Adipocyte (in vitro differentiated cells): Measurements from ENCODE around the gene KAT5.
"Not testable (repeated sequence)": the region's sequence is repeated elsewhere in the genome, so short reads cannot be mapped to it uniquely, and the experiment has no call there.

Experiments used
- DNase-seq: peaks from one replicate; pipeline ENCODE4 v3.0.0-alpha.2; 2015; ENCODE audit warnings: low read depth
- H3K27me3 ChIP-seq: replicated peaks from 2 replicates; pipeline ENCODE4 v1.7.0; 2013; ENCODE audit warnings: mild to moderate bottlenecking, low read length, moderate library complexity; ENCODE audit not compliant: control insufficient read depth, insufficient read depth
- H3K36me3 ChIP-seq: 2 replicates; pipeline ENCODE4 v1.7.0; 2013; ENCODE audit warnings: low read length, mild to moderate bottlenecking, moderate library complexity; ENCODE audit not compliant: control insufficient read depth, insufficient read depth, severe bottlenecking
- H3K4me1 ChIP-seq: 2 replicates; pipeline ENCODE4 v1.7.0; 2013; ENCODE audit warnings: mild to moderate bottlenecking, low read length, moderate library complexity; ENCODE audit not compliant: control insufficient read depth, insufficient read depth
- H3K4me3 ChIP-seq: 2 replicates; pipeline ENCODE4 v1.7.0; 2013; ENCODE audit warnings: mild to moderate bottlenecking, low read length, moderate library complexity
- H3K9ac ChIP-seq: 2 replicates; pipeline ENCODE4 v1.7.0; 2013; ENCODE audit warnings: mild to moderate bottlenecking, low read length, moderate library complexity
- H3K9me3 ChIP-seq: 2 replicates; pipeline ENCODE4 v1.7.0; 2013; ENCODE audit warnings: mild to moderate bottlenecking, low read length, moderate library complexity; ENCODE audit not compliant: control insufficient read depth

KAT5 gene

GRCh38 chr11:65745049-65745448 lies 33.0 kb downstream of the KAT5 start:
- no peak for DNase-seq
- Histone ChIP-seq H3K4me1 (no peaks in the 10 kb centered on the region), H3K36me3 (no peaks in the 10 kb centered on the region), H3K9me3 (no peaks in the 10 kb centered on the region), H3K4me3 (no peak overlapping the region), H3K27me3 (peaks cover 15% of the 10 kb centered on the region), H3K9ac (no peak overlapping the region)

DNA sequence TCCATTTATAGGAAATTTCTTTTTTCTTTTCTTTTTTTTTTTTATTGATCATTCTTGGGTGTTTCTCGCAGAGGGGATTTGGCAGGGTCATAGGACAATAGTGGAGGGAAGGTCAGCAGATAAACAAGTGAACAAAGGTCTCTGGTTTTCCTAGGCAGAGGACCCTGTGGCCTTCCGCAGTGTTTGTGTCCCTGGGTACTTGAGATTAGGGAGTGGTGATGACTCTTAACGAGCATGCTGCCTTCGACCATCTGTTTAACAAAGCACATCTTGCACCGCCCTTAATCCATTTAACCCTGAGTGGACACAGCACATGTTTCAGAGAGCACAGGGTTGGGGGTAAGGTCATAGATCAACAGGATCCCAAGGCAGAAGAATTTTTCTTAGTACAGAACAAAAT lies 50.1 kb downstream of the KAT5 start:
- H3K9me3 ChIP-seq, H3K27me3 ChIP-seq, H3K4me3 ChIP-seq, H3K9ac ChIP-seq, DNase-seq, H3K36me3 ChIP-seq, H3K4me1 ChIP-seq: not testable (repeated sequence)

DNA sequence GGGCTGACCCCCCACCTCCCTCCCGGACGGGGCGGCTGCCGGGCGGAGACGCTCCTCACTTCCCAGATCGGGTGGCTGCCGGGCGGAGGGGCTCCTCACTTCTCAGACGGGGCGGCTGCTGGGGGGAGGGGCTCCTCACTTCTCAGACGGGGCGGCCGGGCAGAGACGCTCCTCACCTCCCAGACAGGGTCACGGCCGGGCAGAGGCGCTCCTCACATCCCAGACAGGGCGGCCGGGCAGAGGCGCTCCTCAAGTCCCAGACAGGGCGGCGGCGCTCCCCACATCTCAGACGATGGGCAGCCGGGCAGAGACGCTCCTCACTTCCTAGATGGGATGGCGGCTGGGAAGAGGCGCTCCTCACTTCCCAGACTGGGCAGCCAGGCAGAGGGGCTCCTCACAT lies 50.8 kb downstream of the KAT5 start:
- not testable (repeated sequence) for H3K4me1 ChIP-seq, H3K9me3 ChIP-seq, H3K4me3 ChIP-seq, H3K9ac ChIP-seq, H3K36me3 ChIP-seq, H3K27me3 ChIP-seq, DNase-seq

GRCh38 chr11:65764434-65764833 lies 52.4 kb downstream of the KAT5 start:
- Histone ChIP-seq H3K4me1 (peaks cover 9% of the 10 kb centered on the region), H3K4me3 (no peak overlapping the region), H3K36me3 (no peaks in the 10 kb centered on the region), H3K9me3 (no peaks in the 10 kb centered on the region), H3K9ac (no peak overlapping the region), H3K27me3 (no peaks in the 10 kb centered on the region)
- no peak for DNase-seq

- Histone ChIP-seq H3K27me3 (no peaks in the 10 kb centered on the region), H3K4me3 (no peak overlapping the region)
- DNase-seq = peak; percentile 76
Observed at GRCh38 chr11:65766535-65766934, 54.5 kb downstream of the KAT5 start.

GRCh38 chr11:65767406-65767805 lies 55.4 kb downstream of the KAT5 start:
- H3K27me3 ChIP-seq = no peaks in the 10 kb centered on the region
- peaks cover 16% of the 10 kb centered on the region for H3K4me1 ChIP-seq
- H3K4me3 ChIP-seq = no peak overlapping the region
- no peaks in the 10 kb centered on the region for H3K36me3 ChIP-seq
- no peaks in the 10 kb centered on the region for H3K9me3 ChIP-seq
- DNase-seq = peak; percentile 67
- H3K9ac ChIP-seq = no peak overlapping the region

More at GRCh38 chr11:65766535-65766934, 54.5 kb downstream of the KAT5 start:
- H3K9ac ChIP-seq = no peak overlapping the region
- H3K4me1 ChIP-seq = peaks cover 16% of the 10 kb centered on the region
- H3K36me3 ChIP-seq = no peaks in the 10 kb centered on the region
- H3K9me3 ChIP-seq = no peaks in the 10 kb centered on the region

GRCh38 chr11:65767806-65768205 lies 55.8 kb downstream of the KAT5 start:
- H3K9me3 ChIP-seq, H3K9ac ChIP-seq, DNase-seq, H3K4me3 ChIP-seq, H3K27me3 ChIP-seq, H3K36me3 ChIP-seq: not testable (repeated sequence)
- peaks cover 16% of the 10 kb centered on the region for H3K4me1 ChIP-seq
